ENCODE measurements around the gene MRPL2.
A peak's percentile ranks its signal among the peaks of the same experiment; 100 is the strongest.
"Not testable (repeated sequence)": the region's sequence is repeated elsewhere in the genome, so short reads cannot be mapped to it uniquely, and the experiment has no call there.

The MRPL2 gene

GRCh38 chr6:43052225-43052841 lies 6.9 kb downstream of the MRPL2 start:
- no peak for DNase-seq

- no peak for DNase-seq
These were observed 8.3 kb downstream of the MRPL2 start for GRCh38 chr6:43050981-43051380.

DNA sequence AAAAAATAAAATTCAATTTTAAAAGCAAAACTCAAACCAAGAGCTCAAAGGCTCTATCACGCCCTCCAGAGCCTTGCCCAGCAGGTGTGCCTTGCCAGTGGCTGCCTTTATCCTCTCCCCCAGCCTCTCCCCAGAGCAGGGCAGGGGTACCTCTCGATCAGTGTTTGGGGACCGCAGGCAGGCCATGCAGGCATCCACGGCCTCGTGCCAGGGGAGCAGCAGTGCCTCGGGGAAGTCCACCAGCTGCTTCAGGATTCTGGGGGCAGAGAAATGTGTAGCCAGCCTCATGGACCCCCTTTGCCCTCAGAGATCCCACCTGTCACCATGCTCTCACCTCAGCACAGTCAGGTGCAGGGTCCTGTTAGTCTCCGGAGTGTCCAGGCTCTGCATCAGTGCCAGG lies 11.2 kb downstream of the MRPL2 start:
- no peak for DNase-seq

DNA sequence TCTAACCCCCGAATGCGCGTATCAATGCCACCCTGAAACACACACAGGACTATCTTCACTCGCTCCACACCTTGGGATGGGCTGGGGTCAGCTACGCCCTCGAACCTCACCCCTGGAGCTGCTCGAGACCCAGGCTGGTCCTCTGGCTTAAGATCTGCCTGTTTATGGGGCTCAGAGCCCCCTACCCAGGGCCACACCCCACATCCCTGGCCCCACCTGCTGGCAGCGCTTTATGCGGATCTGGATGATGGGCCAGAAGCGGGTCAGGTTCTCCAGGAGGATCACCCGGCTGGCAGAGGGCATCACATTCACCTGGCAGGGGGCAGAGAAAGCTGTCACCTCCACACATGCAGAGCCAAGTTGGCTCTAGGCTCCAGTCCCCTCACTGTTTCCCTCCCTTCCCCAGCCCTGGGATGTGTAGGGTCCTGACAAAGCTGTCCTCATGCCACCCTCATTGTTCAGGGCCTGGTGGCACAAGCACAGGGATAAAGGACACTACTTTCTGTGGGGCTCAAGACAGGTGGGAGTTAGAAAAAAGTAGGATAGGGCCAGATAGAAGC lies 13.8 kb downstream of the MRPL2 start:
- no peak for DNase-seq

- DNase-seq = no peak
These were observed 15.9 kb downstream of the MRPL2 start for GRCh38 chr6:43043310-43043709.

DNA sequence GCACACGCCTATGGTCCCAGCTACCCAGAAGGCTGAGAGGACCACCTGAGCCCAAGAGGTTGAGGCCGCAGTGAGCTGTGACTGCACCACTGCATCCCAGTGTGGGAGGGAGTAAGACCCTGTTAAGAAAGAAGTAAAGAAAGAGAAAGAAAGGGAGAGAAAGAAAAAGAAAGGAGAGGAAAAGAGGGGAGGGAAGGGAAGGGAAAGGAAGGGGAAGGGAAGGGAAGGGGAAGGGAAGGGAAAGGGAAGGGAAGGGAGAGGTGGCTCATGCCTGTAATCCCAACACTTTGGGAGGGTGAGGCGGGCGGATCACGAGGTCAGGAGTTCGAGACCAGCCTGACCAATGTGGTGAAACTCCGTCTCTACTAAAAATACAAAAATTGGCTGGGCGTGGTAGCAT lies 17.8 kb downstream of the MRPL2 start:
- DNase-seq = not testable (repeated sequence)

GRCh38 chr6:43040542-43041257 lies 18.5 kb downstream of the MRPL2 start:
- DNase-seq = no peak

DNA sequence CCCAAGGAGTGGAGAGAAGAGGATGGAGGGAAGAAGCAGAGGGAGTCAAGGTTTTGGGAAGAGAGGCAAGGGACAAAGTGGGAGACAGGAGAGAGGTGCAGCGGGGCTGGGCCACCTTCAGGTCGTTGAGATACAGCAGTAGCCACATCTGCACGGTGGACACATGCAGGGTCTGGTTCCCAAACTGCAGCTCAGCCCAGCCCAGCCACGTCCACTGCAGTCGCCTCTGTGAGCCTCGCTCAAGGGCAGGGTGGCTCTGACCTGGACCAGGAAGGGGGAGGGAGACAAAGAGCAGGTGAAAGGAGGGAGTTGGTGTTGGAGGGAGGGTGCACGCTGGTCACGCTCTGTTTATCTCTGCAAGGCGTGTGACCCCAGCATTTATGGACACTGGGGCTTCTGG lies 20.5 kb downstream of the MRPL2 start:
- DNase-seq = no peak

DNA sequence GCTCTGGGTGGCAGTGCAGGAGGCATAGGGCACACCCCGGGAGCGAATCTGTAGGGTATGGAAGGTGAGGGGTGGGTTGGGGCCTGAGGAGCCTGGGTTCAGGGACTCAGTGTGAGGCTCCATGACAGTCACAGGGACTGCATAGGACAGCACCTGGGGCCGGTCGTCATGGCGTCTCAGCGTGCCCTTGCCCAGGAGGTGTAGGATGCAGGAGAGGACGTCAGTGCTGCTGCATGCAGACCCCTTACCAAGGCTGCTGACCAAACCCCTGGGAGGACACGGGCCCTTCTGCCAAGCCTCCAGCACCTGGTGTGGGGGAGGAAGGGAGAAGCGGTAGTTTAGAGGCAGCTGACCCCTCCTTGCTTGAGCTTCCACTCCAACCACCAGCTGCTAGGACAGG lies 21.5 kb downstream of the MRPL2 start:
- DNase-seq = no peak

DNA sequence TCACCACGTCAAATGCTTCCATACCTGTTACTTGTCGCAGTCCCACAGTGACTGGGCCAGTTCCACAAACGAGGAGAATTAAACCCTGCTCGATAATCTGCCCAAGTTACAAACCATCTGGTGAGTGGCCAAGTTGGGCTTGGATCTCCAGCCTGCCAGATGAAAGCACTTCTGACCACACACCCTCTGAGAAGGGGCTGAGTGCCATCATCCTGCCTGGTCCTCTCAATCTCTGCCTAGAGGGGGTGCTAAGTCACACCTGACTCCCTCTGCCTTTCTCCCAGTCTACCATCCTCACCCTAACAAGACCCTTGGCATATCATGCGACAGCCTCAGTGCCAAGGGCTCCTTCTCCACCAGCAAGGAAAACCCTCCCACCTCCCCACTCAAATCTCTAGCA lies 22.0 kb downstream of the MRPL2 start:
- no peak for DNase-seq

GRCh38 chr6:43036712-43037111 lies 22.5 kb downstream of the MRPL2 start:
- no peak for DNase-seq

GRCh38 chr6:43035495-43036194 lies 23.6 kb downstream of the MRPL2 start:
- no peak for DNase-seq

DNA sequence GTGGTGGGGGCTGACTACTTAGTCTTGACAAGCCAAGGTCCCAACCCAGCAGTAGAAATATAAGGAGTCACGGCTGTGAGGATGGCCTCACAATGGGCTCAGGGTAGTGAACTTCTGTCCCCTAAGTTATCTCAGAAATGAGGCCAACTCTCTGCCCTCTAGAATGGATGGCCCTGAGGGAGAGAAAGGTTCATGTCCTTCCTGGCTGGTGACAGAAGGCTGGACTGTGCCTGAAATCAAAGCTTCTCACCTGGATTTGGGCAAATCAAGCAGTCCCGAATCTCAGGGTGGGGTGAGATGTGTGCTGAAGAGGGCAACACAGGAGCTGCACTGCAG lies 25.1 kb downstream of the MRPL2 start:
- DNase-seq = no peak

DNA sequence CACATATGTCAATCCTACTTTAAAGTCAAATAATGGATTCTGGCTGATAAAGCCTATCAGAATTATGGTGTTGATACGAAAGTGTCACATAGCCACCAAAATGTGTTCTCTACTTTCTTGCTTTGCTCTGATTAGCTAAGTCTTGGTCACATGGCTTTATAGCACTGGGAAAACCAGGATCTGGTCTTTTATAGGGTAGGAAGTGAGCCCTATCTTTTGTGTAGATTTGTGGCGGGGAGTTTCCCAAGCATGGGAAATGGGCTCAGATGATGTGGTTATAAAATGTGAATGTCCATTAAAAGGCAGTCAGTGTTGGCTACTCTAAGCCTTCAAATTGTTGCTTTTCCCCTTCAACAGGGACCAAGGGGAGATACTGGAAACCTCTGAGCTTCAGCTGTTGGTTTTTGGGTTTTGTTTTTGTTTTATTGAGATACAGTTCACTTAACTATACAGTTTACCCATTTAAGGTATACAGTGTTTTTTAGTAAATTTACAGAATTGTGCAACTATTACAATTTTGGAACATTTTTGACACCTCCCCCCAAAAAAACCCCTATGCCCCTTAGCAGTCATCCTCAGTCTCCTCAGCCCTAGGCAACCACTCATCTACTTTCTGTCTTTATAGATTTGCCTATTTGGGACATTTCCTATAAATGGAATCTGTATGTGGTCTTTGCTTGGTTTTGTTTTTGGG lies 25.6 kb downstream of the MRPL2 start:
- no peak for DNase-seq

DNA sequence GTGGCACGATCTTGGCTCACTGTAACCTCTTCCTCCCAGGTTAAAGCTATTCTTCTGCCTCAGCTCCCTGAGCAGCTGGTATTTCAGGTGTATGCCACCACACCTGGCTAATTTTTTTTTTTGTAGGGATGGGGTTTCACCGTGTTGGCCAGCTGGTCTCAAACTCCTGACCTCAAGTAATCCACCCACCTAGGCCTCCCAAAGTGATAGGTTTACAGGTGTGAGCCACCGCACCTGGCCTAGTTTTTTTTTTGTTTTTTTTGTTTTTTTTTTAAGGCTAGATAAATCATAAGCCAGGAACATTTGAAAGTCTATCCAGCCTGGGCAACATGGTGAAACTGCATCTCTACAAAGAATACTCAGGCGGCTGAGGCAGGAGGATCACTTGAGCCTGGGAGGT lies 26.9 kb downstream of the MRPL2 start:
- DNase-seq = no peak

DNA sequence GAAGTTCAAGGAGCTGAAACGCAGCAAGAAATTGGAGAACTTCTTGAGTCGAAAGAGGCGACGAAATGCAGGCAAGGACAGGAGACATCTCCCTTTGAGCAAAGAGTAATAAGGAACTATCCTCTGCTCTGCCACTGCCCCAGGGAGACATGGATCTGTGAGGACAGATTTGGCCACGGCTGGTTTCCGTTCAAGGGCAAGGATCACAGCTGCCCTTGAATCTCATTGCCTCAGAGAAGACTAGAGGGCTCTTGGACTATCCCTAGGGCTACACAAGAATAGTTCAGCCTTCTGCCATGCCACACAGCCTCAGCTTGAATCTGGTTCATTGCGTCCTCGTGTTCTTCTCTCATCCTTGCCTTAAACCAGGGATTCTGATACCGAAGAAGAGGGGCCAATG lies 30.1 kb downstream of the MRPL2 start:
- no peak for DNase-seq

DNA sequence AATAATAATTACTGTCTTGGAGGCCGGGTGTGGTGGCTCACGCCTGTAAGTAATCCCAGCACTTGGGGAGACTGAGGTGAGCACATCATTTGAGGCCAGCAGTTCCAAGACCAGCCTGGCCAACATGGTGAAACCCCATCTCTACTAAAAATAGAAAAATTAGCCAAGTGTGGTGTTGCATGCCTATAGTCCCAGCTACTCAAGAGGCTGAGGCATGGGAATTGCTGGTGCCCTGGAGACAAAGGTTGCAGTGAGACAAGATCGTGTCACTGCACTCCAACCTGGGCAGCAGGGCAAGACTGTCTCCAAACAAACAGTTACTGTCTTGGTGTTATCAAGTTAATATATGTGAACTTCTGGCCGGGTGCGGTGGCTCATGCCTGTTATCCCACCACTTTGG lies 32.9 kb downstream of the MRPL2 start:
- DNase-seq = no peak

DNA sequence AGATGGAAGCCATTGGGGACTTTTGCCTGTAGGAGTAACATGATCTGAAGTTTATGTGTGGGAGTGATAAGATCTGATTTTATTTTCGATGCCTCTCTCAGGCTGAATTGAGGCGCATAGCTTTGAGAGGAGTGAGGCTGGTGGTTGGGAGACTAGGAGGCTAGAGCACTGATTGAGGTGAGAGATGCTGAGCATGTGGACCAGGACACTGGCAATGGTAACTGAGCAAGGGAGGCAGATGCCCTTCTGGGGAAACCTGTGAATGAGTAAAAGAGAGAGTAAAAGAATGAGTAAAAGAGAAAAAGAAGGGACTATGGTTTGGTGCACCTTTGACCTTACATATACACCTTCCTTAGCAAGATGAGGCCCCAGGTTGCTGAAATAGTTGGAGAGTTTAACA lies 34.8 kb downstream of the MRPL2 start:
- no peak for DNase-seq

GRCh38 chr6:43021270-43022047 lies 37.8 kb downstream of the MRPL2 start, which contains the start of gene RRP36:
Gene RRP36, plus strand, starts transcription at chr6:43021623. Its CDS starts 32 bp downstream, at chr6:43021655.
- peak in 1 of 2 experiments; percentile 12 for DNase-seq

DNA sequence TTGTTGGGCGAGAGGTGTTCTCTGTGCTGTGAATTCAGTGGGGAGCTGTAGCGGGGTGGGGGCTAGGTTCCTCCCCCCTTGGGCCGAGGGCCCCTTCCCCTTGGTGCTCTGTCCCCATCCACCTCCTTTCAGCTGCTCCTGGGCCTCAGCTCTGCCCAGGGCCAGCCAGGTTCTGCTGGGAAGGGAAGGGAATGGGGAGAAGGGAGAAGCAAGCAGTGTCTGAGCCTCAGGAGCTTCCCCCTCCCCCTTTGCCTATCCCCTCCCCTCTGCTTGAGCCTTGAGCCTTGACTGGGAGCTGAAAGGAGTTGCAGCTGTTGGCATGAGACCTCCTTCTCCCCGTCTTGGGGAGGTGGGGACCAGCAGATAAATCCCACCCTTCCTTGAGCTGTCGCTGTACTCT lies 38.4 kb downstream of the MRPL2 start:
- DNase-seq = no peak

GRCh38 chr6:43020052-43020705 lies 39.1 kb downstream of the MRPL2 start:
- no peak for DNase-seq

DNA sequence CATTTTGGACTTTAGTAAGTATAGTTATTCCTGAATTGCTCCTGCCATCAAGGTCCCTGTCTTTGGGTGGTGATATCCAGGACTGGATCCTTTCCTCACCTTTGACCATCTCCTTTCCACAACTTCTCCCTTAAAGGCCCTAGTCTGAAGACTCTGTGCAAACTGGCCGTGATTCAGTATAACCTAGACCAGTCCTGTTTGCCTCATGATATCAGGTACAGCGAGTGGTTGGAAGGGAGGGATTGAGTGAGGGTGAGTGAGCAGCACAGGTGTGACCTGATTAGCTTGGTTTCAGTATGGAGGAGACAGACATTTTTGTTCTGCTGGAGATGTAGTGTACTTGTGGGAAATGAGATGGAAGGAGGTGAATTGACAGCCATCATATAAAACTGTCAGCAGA lies 40.1 kb downstream of the MRPL2 start:
- DNase-seq = no peak
